GM18861 (cell line): ENCODE measurements around the gene SPAG9.

ENCODE experiments used
- ATAC-seq: cut with Tn5 transposase; IDR thresholded peaks from one replicate; pipeline ENCODE4 v1.9.1; 2021; ENCODE audit not compliant: unreplicated experiment

Gene SPAG9

DNA sequence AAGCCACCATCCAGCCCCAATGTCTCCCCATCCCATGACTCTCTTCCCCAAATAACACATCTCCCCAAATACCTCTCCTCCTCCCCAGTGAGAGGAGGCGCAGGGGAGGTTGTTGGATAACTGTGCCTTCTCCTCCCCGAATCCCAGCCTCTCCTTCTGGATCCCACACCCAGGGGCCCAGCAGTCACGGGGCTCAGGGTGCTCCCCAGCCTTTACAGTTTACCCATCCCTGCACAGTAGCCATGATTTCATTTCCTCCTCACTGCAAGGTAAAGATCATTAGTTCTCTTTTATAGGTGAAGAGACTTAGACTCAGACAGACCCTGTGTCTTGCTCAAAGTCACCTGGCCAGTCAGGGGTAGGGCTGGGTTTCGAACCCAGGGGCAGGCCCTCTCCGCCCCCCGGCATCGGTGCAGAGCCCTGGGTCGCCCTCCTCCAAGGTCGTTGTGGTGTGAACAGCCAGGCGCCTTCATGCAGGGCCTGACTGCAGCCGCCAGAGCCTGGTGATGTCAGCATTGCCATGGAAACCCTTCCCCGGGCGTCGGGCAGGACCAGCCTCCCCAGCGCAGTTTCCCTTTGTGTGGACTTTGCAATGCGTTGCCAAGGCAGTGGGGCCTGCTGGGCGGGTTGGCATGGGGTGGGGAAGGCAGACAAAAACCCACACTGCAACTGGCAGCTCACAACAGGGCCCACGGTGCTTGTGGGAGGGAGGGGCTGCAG lies 201.2 kb downstream of the SPAG9 start:
- ATAC-seq: peak; percentile 64

DNA sequence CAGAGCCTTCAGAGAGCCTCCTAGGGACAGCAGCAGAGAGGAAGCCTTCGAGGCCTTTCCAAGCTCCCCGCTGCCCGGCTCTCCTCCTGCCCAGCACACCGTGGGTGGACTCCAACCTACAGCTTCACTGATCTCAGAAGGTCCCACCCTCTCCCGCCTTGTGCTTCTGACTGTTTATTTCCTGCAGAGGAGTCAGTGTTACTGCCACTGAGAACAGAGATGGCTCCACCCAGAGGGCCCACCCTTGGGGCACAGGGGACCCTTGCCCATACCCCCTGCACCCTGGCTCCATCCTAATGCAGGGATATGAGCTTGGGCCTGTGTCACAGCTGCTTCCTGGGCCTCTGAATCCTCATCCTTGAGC lies 201.8 kb downstream of the SPAG9 start:
- no peak for ATAC-seq

DNA sequence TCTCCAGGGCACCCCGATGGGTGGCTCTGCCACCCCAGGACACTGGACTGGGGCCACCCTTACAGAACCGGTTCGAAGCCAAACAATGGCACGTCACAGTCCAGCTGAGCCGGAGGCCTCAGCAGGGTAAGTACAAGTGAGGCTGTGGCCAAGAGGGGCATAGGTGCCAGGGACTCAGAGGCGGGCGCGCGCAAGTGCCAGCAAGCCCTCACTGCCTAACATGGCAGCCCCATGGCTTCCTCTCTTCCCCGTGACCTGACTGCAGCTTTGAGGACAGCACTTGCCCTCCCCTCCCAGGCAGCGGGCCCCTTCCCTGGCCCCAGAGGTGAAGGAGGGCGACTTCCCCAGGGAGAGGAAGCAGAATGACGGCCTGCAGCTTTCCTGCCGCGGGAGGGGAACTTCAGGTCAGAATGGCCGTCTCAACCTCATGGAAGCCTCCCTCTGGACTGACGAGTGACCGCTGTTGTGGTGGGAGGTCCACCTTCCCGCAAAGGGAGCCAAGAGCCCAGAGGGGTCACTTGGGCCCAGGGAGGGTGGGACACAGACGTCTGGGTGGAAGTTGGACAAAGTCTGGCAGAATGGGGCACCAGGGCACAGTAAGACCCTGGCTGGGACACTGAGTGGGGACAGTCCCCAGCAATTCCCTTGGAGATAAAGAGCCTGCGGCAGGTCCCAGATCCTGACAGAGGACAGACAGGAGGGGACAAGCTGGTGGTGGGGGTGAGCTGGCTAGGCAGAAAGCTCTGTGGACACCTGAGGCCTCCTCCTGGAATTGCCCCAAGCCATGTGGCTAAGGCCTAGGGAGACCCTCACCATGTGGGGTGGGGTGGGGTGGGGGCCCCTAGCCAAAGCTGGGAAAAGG lies 202.4 kb downstream of the SPAG9 start:
- ATAC-seq: no peak

DNA sequence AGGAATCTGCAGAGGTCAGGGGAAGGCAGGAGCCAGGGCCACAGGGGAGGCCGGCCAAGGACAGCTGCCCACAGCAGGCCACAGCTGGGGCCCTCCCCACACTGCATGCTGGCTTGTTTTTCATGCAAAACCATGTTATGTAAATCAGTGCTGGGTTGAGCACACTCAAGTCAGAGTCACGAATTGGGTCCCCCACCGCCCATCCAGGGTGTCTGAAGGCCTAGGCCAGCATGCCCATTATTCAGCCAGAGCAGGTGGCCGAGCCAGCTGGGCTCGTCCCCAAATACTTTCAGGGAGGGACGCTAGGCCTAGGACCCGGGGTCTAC lies 203.3 kb downstream of the SPAG9 start:
- ATAC-seq: peak; percentile 42

DNA sequence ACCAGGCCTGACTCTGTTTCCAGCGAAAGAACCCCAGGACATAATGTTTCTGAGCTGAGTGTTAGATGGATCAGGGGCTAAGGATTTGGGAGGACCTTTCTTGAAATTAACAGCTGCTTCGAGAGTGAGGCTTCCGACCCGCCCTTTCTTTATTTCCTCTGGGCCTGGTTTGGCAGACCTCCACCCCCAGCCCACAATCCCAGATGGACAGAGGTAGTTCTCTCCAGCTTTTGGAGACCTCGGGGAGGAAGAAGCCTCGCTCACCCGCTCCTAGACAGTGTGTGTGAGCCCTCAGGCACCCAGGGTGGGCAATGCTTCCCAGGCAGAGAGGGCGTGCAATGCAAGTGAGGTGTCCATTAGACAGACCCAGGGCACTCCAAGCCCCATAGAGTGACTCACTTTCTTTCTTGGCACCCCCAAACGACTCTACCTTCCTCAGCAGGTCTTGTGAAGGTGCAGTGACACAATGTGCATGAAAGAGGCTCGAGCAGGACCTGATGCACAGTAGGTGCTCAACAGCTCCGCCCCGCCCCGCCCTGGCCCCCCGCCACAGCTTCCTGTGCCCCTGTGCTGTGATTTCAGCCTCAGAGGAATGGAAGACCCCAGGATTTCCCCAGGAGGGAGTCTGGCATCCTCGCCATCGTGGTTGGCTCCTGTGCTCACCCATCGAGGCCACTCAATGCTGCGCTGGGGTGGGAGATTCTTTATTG lies 203.8 kb downstream of the SPAG9 start:
- ATAC-seq: no peak

DNA sequence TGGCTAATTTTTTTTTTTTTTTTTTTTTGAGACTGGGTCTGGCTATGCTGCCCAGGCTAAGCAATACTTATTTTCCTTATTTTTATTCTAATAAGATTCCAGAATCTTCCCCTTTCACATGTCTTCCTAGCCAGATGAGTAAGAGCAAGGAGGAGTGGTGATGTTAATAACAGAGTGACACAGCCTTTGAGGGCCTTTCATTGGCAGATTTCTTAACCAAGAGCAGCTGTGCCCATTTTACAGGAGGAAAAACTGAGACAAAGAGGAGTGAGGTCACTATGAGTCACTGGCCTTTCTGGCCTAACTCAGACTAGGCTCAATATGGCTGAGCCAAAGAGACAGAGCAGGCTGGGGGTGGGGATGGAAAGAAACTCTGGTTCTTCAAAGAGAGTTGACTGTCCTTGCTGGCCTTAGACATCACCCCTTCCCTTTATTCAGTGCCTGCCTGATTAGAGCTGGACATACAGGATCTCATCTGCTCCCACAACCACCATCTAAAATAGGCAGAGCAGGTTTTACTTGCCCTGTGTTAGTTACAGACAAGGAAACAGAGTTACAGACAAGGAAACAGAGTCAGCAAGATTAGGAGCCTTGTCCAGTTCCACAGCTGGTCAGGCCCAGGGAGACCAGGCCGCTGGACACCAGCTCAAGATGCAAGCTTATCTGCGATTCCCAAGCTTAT lies 204.5 kb downstream of the SPAG9 start:
- no peak for ATAC-seq

DNA sequence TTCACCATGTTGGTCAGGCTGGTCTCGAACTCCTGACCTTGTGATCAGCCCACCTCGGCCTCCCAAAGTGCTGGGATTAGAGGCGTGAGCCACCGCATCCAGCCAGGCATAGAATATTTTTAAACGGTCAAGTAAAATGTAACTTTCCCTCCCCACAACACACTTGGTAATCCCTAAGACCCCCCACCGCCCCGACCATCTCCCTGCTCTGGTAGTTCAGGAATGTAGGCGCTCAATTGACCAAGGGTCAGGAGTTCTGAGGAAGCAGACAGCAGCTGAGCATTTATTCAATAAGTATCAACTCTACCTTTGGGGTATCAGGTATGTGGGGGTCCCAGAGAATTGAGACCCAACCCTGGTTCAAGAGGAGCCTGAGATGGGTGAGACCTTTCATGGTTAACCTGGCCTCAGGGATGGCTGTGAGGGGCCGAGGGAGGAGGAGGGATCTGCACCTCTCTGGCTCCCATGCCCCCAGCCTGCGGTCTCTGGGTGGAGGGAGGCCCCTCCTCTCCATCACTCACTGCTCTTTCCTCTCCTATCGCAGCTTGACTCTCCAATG lies 206.1 kb downstream of the SPAG9 start:
- no peak for ATAC-seq

DNA sequence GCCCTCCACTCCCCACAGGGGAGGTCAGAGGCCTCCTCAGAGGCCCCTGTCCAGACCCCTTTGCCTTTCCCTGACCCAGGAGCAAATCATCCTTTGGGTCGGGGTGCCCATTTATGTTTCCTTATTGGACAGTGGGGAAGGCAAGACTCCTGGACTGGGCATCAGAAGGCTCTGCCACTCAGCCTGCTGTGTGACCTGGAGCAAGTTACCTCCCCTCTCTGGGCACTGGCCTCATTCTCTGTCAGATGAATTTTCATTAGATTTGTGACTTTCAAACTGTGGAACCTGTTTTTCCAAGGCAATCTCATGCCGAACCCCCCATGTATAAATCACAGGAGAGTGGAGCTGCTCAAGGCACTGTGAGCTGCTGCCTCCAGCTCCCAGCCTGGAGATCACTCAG lies 207.5 kb downstream of the SPAG9 start:
- no peak for ATAC-seq
